Frontal cortex (tissue), 1 donor: ENCODE data around the gene C2CD2L. TPM values are rescaled to one million over a fixed set of nuclear protein-coding genes. Genes with fewer than 3 reads are reported as not detected.

Source experiments
- total RNA-seq: library from RNA; depleted of rRNA; stranded (reverse); fragments of >200 nt; gene quantifications from one replicate; pipeline ENCODE4 v1.2.3, GENCODE V29; 2014

C2CD2L gene
- total RNA-seq, 1 donor from 2014 or later = 11.4 TPM

Other genes with a start within 250 kb of the C2CD2L start
- not detected for gene CXCR5, start 223.5 kb upstream of the C2CD2L start, total RNA-seq
- 8.6 TPM for gene BCL9L, start 181.4 kb upstream of the C2CD2L start, total RNA-seq
- not detected for gene UPK2, start 151.0 kb upstream of the C2CD2L start, total RNA-seq
- gene FOXR1, start 135.6 kb upstream of the C2CD2L start, total RNA-seq = not detected
- gene CENATAC, start 109.2 kb upstream of the C2CD2L start, total RNA-seq = 23.6 TPM
- 1,027 TPM for gene RPS25, start 89.0 kb upstream of the C2CD2L start, total RNA-seq
- 68.1 TPM for gene TRAPPC4, start 88.6 kb upstream of the C2CD2L start, total RNA-seq
- 7.7 TPM for gene SLC37A4, start 76.5 kb upstream of the C2CD2L start, total RNA-seq
- 44.0 TPM for gene HYOU1, start 50.1 kb upstream of the C2CD2L start, total RNA-seq
- gene VPS11, start 39.5 kb upstream of the C2CD2L start, total RNA-seq = 26.1 TPM
- 3.7 TPM for gene HMBS, start 22.5 kb upstream of the C2CD2L start, total RNA-seq
- gene DPAGT1, start 5.5 kb upstream of the C2CD2L start, total RNA-seq = 5.3 TPM
- gene HINFP, start 14.2 kb downstream of the C2CD2L start, total RNA-seq = 24.5 TPM
- 2.0 TPM for gene ABCG4, start 41.7 kb downstream of the C2CD2L start, total RNA-seq
- gene NLRX1, start 61.4 kb downstream of the C2CD2L start, total RNA-seq = 2.0 TPM
- not detected for gene NHERF4, start 78.1 kb downstream of the C2CD2L start, total RNA-seq
- 8.6 TPM for gene CBL, start 99.0 kb downstream of the C2CD2L start, total RNA-seq
- gene MCAM, start 209.8 kb downstream of the C2CD2L start, total RNA-seq = 11.4 TPM
- gene RNF26, start 227.2 kb downstream of the C2CD2L start, total RNA-seq = 2.9 TPM
- gene C1QTNF5, start 233.5 kb downstream of the C2CD2L start, total RNA-seq = 2.4 TPM
- gene MFRP, start 239.4 kb downstream of the C2CD2L start, total RNA-seq = not detected